HG02885 (cell line): ENCODE measurements around the gene AP1M2.
A peak's percentile ranks its signal among the peaks of the same experiment; 100 is the strongest.
"Not testable (repeated sequence)": the region's sequence is repeated elsewhere in the genome, so short reads cannot be mapped to it uniquely, and the experiment has no call there.

Experiments
- ATAC-seq: cut with Tn5 transposase; IDR thresholded peaks from one replicate; pipeline ENCODE4 v1.9.1; 2021; ENCODE audit warnings: mild to moderate bottlenecking; ENCODE audit not compliant: unreplicated experiment, poor library complexity

The AP1M2 gene

GRCh38 chr19:10566408-10566657, 20.8 kb downstream of the AP1M2 start:
- no peak for ATAC-seq

- peak; percentile 54 for ATAC-seq
Observed at GRCh38 chr19:10565567-10566407, 21.3 kb downstream of the AP1M2 start, which contains the start of gene KRI1. KRI1 (minus strand) TSS chr19:10566010; CDS start chr19:10565999, 11 bp downstream.

- ATAC-seq, result no peak
Observed at GRCh38 chr19:10565028-10565566, 22.0 kb downstream of the AP1M2 start.

- ATAC-seq, result no peak
Observed at GRCh38 chr19:10562609-10563008, 24.5 kb downstream of the AP1M2 start.

- ATAC-seq, result no peak
Observed at GRCh38 chr19:10560154-10560553, 27.0 kb downstream of the AP1M2 start.

- ATAC-seq, result no peak
Observed at GRCh38 chr19:10557603-10558197, 29.4 kb downstream of the AP1M2 start.

GRCh38 chr19:10555610-10555973, 31.5 kb downstream of the AP1M2 start:
- no peak for ATAC-seq

- ATAC-seq, result no peak
Observed at GRCh38 chr19:10554760-10555609, 32.1 kb downstream of the AP1M2 start.

GRCh38 chr19:10553943-10554381, 33.1 kb downstream of the AP1M2 start:
- ATAC-seq, result no peak

GRCh38 chr19:10553087-10553667, 33.9 kb downstream of the AP1M2 start:
- no peak for ATAC-seq

GRCh38 chr19:10552510-10553053, 34.5 kb downstream of the AP1M2 start:
- no peak for ATAC-seq

- ATAC-seq, result no peak
Observed at GRCh38 chr19:10551698-10552301, 35.3 kb downstream of the AP1M2 start.

GRCh38 chr19:10551006-10551405, 36.1 kb downstream of the AP1M2 start:
- ATAC-seq, result not testable (repeated sequence)

GRCh38 chr19:10550336-10550735, 36.8 kb downstream of the AP1M2 start:
- ATAC-seq, result no peak

GRCh38 chr19:10549733-10550132, 37.4 kb downstream of the AP1M2 start:
- no peak for ATAC-seq

GRCh38 chr19:10548746-10549276, 38.3 kb downstream of the AP1M2 start:
- no peak for ATAC-seq

GRCh38 chr19:10546817-10547216, 40.3 kb downstream of the AP1M2 start:
- no peak for ATAC-seq

GRCh38 chr19:10544753-10545251, 42.3 kb downstream of the AP1M2 start:
- ATAC-seq, result no peak

GRCh38 chr19:10544242-10544752, 42.8 kb downstream of the AP1M2 start:
- ATAC-seq, result no peak
